GM21423 (cell line): Measurements from ENCODE around the gene LRRK1.

ENCODE experiments used
- ATAC-seq: cut with Tn5 transposase; IDR thresholded peaks from one replicate; pipeline ENCODE4 v1.9.1; 2021; ENCODE audit warnings: mild to moderate bottlenecking, moderate library complexity; ENCODE audit not compliant: unreplicated experiment

LRRK1 gene

DNA sequence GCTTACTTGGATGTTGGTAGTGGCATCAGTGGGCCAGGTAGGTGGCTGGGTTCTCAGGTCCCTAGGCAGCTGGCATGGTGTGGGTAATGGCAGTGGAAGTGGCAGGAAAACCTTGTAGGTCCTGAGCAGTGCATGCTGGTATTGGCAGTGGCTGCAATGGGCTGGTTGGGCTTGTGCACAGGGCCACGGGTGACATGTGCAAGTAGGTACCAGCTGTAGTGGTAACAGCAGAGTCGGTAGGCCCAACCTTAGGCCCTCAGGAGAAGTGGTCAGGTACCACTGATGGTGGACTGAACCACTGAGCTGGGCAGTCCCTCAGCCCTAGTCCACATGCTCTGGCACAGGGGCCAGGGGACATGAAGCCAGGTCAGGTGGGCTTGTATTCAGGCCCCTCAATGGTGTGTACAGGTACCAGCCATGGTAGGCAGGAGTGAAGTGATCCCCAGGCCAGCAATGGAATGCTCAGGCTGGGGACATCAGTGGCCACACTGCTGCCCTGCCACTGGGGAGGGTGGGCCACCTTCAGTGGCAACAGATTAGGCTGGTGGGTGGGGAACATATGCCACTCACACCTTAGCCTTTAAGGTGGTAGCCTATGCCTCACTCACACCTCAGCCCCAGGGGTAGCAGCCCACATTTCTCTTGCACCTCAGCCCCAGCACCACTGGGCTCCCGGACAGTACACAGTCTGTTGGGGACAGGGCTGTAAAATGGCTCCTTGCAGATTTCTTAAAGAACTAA lies 118.1 kb downstream of the LRRK1 start:
- no peak for ATAC-seq

GRCh38 chr15:101038327-101039003 lies 119.3 kb downstream of the LRRK1 start:
- ATAC-seq: no peak

DNA sequence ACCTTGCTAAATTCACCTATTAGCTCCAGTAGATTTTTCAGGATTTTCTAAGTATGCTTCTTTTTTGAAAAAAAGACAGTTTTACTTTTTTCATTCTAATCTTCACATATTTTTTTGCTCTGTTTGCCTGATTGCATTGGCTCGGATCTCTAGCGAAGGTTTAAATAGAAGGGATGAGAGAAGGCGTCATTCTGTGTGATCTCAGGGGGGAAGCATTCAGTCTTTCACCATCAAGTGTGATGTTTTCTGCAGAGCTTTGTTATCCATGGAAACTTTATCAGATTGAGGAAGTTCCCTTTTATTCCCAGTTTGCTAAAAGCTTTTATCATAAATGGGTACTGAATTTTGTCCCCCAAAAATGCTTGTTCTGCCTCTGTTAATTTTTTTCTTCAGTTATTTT lies 120.3 kb downstream of the LRRK1 start:
- no peak for ATAC-seq

GRCh38 chr15:101042320-101042719 lies 123.2 kb downstream of the LRRK1 start:
- no peak for ATAC-seq

DNA sequence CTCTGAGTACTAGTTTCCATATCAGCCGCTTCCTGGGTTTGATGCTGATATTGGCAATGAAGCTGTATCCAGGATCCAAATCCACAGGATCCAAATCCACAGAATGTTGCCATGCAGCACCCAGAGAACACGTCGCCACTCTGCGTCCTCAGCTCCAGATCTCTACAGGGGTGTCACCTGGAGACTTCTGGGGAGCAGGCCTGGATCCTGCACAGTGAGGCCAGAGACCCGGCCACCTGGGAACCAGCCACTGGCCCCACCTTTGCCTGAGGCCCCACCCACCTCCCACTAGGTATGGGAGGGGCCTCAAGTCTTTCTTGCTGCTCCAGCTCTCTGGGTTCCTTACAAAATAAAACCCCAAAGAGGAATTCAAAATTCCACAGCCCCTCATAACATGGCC lies 123.9 kb downstream of the LRRK1 start:
- no peak for ATAC-seq

DNA sequence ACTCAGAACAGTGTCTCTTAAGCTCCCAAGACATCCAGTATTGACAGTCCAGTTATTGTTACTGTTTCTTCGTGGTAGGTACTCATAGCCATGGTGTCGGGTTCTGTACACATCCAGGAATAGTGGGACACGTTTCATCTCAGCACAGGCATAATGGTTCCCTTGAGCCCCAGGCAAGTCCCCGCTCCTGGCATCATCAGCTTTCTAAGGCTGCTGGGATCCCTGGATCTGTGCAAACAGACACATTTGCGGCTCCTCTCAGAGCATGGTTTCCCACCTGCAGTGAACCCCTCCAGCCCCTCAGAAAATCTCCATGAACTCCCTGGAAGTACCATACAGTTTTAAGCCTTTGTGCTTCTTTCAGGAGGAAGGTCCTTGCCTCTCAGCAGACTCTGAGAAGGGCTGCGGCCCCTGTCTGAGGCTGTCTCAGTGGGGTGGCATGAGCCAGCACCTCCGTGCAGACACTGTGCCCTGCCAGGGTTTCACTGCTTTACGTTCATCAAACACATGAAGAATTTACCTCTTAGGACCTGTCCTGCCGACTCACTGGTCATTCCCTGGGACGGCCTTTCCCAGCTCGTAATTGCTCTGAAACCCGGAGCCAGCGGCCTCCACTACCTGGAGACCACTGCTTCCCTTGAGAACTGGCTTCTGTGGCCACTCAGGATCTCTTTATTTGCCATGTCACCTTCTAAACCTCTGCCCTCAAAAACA lies 124.9 kb downstream of the LRRK1 start:
- no peak for ATAC-seq

- ATAC-seq: no peak
These were observed 125.6 kb downstream of the LRRK1 start for GRCh38 chr15:101044625-101045235.

DNA sequence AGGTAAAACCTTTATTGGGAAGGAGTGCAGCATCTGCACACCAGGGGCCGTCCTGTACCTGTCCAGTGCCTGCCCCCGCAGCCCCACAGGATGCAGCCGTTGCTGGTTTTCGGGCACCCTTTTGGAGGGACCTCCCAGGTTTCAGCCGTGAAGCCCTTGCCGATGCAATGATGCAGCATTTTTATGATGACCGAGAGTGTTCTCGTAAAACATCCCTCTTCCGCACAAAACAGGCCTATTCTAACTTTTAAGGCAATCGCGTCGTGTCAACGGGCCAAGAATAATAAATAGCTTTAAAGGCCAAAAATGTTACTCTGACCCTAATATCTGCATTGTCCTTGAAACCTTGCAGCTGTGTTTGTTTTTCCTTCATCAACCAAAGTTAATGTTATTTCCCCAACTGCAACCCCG lies 126.1 kb downstream of the LRRK1 start:
- ATAC-seq: no peak

GRCh38 chr15:101045835-101046691 lies 126.9 kb downstream of the LRRK1 start:
- no peak for ATAC-seq

DNA sequence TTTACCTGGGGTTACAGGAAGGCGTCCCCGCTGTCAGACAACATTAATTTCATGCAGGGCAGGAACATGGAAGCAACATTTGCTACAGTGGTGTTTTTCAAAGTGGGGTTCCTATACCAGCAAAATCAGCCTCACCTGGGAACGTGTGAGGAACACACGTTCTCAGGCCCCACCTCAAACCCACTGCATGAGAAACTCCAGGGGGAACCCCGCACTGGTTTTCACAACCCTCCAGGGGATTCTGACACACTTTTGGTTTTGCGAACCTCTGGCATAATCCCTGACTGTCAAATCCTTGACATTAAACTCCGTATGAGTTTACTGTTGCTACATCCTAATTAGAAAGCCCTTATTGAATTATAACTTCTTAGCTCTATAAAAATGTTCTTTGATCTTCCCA lies 127.7 kb downstream of the LRRK1 start:
- ATAC-seq: no peak

- ATAC-seq: no peak
These were observed 128.2 kb downstream of the LRRK1 start for GRCh38 chr15:101047301-101047781.

DNA sequence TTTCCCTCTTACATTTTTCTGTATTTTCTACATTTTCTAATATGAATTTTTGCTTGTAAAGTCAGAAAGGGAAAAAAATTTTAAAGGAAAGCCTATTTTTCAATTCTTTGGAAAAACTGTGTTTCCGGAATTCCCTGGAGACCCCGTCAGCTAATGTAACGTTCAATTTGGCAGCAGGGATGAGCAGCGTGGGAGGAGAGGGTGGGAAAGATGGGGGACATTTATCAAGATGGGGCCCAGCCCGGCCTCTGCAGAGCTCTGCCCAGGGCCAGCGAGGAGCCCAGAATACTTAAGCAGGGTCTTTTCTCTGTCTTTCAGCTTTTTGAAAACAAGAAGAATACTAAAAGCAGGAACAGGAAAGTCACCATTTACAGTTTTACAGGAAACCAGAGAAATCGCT lies 129.0 kb downstream of the LRRK1 start:
- ATAC-seq: no peak

DNA sequence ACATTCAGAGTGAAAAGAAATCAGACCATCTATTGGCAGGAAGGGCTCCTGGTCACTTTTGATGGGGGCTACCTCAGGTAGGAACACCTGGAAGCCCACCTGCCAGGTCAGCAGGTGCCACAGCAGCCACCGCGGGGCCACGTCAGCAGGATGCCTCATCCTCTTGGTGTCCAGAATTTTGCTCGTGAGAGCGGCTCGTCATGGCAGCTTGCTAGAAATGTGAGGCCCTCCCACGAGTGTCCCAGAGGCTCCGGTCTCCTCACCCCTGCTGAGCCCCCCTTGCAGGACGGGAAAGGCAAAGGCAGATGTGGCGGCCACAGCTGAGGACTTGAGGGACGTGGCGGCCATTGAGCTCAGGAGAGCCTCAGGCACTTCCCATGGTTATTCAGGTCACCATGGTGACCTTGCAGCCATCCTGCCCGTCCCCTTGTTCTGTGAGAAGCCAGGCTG lies 129.4 kb downstream of the LRRK1 start:
- ATAC-seq: no peak

DNA sequence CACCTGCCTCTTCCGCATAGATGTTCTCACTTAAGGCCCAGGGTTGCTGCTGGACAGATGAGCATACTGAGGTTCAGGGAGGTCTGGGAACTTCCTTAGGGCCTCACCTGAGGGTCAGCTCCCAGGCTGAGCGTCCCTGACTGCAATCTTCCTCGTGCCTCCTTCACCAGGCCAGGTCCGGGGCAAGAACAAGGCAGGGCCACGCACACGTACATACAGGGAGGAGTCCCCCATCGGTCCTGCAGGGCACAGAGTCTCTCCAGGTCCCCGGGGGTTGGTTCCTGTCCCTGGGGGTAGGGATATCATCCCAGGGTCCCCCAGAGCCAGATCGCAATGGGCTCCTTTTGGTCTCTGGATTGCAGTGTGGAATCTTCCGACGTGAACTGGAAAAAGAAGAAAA lies 130.1 kb downstream of the LRRK1 start:
- no peak for ATAC-seq

- no peak for ATAC-seq
These were observed 130.9 kb downstream of the LRRK1 start for GRCh38 chr15:101049856-101050622.

GRCh38 chr15:101050623-101051290 lies 131.6 kb downstream of the LRRK1 start:
- no peak for ATAC-seq

GRCh38 chr15:101051291-101052030 lies 132.3 kb downstream of the LRRK1 start:
- ATAC-seq: no peak

DNA sequence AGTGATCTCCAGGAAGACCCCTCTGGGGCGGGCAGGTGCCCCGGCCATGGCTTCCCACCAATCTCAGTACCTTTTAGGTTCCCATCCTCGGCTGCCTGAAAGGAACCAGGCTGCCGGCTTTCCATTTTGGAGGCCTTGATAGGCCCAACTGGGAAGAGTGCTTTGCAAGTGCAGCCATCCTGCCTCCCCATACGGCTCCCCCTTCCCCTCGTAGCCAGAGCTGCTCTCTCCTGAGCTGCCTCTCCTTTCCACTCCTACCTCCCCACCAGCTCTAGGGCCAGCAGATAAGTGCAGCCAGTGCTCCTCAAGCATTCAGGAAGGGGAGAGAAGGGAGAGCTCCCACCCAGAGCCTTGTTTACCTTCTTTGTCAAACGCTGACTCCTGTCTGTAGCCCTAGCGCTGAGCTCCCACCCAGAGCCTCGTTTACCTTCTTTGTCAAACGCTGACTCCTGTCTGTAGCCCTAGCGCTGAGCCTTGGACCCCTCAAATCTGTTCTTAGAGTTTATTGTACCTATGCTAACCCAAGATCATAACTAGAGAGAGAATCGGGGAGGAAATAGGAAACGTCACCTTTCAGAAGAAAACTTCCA lies 133.0 kb downstream of the LRRK1 start:
- ATAC-seq: no peak
